Stomach smooth muscle (tissue), 2 donors: ENCODE results near the gene IGF1R.

Experiments used
- H3K27ac ChIP-seq: one replicate; pipeline ENCODE4 v1.7.0; 2013; ENCODE audit warnings: mild to moderate bottlenecking, low read length, inconsistent platforms
- H3K27me3 ChIP-seq, 2 donors: one replicate each; pipeline ENCODE4 v1.7.0; 2013; ENCODE audit warnings: low read length in 2 of 2; ENCODE audit not compliant: insufficient read depth in 2 of 2, control insufficient read depth in 1 of 2
- H3K36me3 ChIP-seq, 2 donors: one replicate each; pipeline ENCODE4 v1.7.0; 2013; ENCODE audit warnings: low read length in 2 of 2; ENCODE audit not compliant: control insufficient read depth in 2 of 2, insufficient read depth in 2 of 2
- H3K4me1 ChIP-seq: one replicate; pipeline ENCODE4 v1.7.0; 2013; ENCODE audit warnings: low read length; ENCODE audit not compliant: control insufficient read depth, insufficient read depth
- H3K4me3 ChIP-seq, 2 donors: one replicate each; pipeline ENCODE4 v1.7.0; 2013; ENCODE audit warnings: low read length in 2 of 2
- H3K9ac ChIP-seq, 2 donors: one replicate each; pipeline ENCODE4 v1.7.0; 2013; ENCODE audit warnings: low read length in 2 of 2, mild to moderate bottlenecking in 1 of 2
- H3K9me3 ChIP-seq, 2 donors: one replicate each; pipeline ENCODE4 v1.7.0; 2013; ENCODE audit warnings: low read length in 2 of 2; ENCODE audit not compliant: control insufficient read depth in 2 of 2
- donor health status: healthy.
- donor health status: Pancreatic carcinoma.

IGF1R gene

DNA sequence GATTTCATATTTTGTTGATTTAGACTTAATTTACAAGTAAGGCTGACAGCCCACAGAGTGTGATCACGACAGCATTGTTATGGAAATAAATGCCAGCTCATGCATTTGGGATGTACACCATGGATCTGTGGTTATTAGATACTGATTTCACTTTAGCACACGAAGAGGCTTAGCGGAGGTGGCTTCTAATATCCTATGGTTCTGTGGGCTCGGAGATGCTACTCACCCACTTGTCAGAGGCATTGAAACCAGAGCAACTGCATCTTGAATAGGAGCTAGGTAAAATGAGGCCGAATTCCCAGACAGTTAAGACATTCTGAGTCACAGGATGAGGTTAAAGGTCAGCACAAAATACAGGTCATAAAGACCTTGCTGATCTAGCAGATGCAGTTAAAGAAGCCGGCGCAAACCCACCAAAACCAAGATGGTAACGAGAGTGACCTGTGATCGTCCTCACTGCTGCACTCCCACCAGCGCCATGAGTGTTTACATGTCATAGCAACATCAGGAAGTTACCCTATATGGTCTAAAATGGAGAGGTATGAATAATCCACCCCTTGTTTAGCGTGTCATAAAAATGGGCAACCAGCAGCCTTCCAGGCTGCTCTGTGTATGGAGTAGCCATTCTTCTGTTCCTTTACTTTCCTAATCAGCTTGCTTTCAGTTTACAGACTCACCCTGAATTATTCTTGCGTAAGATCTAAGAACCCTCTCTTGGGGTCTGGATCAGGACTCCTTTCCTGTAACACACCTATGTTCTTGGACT lies 241.8 kb downstream of the IGF1R start:
- H3K4me3 ChIP-seq: no peak overlapping the region
- H3K4me1 ChIP-seq: peaks cover 15% of the 10 kb centered on the region
- H3K9me3 ChIP-seq: no peaks in the 10 kb centered on the region
- H3K27me3 ChIP-seq: no peaks in the 10 kb centered on the region
- H3K9ac ChIP-seq: no peak overlapping the region
- no peaks in the 10 kb centered on the region for H3K36me3 ChIP-seq
- no peak overlapping the region for H3K27ac ChIP-seq

DNA sequence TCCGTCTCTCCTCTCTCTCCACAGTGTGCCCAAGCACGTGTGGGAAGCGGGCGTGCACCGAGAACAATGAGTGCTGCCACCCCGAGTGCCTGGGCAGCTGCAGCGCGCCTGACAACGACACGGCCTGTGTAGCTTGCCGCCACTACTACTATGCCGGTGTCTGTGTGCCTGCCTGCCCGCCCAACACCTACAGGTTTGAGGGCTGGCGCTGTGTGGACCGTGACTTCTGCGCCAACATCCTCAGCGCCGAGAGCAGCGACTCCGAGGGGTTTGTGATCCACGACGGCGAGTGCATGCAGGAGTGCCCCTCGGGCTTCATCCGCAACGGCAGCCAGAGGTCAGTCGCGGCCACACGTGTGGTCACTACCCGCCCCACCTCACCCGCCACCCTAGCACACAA lies 243.0 kb downstream of the IGF1R start:
- Histone ChIP-seq H3K9me3 (no peaks in the 10 kb centered on the region), H3K36me3 (peaks cover 0 to under 1% of the 10 kb centered on the region in 2 donors), H3K27ac (no peak overlapping the region), H3K27me3 (no peaks in the 10 kb centered on the region), H3K4me1 (peaks cover 15% of the 10 kb centered on the region), H3K4me3 (no peak overlapping the region), H3K9ac (no peak overlapping the region)

DNA sequence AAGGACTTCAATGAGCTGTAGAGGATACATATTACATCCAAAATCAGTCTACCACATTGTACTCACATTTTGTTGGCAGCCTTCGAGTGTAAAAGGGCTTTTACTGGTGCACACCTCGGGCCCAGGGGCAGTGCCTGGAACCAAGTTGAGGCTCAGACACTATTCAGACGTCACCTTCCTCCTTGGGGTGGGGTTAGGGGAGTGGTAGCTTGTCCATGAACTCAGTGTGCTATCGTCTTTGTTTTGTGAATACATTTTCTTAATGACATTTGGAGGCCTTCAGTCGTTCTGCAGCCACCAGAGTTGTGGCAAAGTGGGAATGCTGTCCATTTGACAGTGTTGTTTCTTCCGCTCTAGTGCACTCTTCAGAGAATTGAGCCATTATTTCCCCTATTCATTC lies 245.1 kb downstream of the IGF1R start:
- no peaks in the 10 kb centered on the region for H3K27me3 ChIP-seq
- no peaks in the 10 kb centered on the region for H3K9me3 ChIP-seq
- H3K36me3 ChIP-seq: peaks cover 0 to 2% of the 10 kb centered on the region in 2 donors
- H3K4me1 ChIP-seq: peaks cover 14% of the 10 kb centered on the region
- no peak overlapping the region for H3K27ac ChIP-seq
- no peak overlapping the region for H3K9ac ChIP-seq
- no peak overlapping the region for H3K4me3 ChIP-seq

DNA sequence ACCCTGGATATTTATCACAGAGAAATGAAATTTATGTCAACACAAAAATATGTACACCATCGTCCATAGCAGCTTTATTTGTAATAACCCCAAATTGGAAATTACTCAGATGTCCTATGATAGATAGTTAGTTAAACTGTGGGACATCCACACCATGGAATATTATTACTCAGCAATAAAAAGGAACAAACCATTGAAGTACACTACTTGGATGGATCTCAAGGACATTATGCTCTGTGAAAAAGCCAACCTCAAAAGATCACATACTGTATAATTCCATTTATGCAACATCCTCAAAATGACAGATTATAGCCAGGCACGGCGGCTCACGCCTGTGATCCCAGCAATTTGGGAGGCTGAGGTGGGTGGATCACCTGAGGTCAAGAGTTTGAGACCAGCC lies 246.0 kb downstream of the IGF1R start:
- Histone ChIP-seq H3K36me3 (peaks cover 0 to 3% of the 10 kb centered on the region in 2 donors), H3K27ac (no peak overlapping the region), H3K4me1 (peaks cover 14% of the 10 kb centered on the region), H3K4me3 (no peak overlapping the region), H3K9me3 (no peaks in the 10 kb centered on the region), H3K27me3 (no peaks in the 10 kb centered on the region), H3K9ac (no peak overlapping the region)

DNA sequence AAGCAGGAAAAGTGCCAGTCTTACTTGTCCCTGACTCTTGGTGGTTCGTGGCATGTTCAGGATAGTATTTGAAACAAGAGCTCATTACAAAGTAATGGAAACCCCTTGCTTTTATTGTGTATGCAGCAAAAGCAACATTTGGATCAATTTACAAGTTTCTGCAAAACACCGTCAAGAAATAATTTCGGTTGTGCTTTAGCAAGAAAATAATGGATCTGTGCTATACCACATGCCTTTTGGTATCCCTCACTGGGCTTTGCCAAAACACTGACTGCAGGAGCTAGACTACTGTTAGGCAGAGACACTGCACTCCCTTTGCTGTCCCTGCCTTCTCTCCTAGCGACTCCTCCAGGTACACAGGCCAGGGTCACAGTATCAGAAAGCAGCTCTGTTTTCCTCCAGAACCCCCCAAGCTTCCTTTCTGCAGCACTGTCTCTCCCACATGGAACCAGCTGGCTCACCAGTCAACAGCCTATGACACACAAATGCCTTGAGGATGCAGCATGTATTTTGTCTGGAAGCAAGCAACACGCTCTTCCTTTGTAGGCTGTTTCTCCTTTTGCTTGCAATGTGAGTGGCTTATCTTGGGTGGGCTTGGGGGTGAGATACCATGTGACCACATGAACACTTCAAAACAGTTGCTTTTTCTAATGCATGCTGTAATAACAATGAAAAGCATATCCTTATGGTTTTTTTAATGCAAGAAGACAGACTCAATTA lies 247.8 kb downstream of the IGF1R start:
- H3K4me3 ChIP-seq: no peak overlapping the region

DNA sequence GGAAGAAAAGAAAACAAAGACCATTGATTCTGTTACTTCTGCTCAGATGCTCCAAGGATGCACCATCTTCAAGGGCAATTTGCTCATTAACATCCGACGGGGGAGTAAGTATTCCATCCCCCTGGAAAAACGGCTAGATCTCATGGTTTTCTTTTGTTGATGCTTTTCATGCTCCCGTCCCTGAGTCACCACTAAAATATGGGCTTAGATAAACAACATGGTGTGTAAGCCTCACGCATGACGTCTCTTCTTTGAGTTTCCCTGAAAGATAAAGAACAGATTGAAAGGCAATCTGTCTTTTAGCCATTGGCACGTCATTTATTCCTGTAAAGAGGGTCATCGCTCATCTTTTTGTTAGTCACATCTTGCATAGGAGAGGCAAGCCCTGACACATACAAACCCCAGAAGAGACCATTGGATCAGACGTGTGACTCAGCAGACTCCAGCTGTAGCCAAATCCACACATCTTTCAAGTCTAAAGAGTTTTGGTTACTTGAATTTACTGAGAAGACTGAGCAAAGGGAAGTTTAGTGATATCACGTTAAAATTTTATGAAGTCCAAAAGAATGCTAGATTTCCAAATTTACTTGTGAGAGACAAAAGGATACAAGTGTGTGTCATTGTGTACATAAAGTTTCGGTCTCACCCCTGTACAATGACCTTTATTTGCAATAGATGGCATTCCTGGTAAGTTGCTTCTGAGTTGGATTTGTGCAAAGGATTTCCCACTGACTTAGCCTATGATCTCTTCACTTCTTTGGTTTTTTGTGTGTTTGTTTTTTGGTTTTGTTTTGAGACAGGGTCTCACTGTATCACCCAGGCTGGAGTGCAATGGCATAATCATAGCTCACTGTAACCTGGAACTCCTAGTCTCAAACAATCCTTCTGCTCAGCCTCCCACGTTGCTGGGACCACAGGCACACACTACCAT lies 248.7 kb downstream of the IGF1R start:
- Histone ChIP-seq H3K4me1 (peaks cover 11% of the 10 kb centered on the region), H3K36me3 (peaks cover 0 to 15% of the 10 kb centered on the region in 2 donors), H3K9ac (peak overlapping the region in 1 of 2 donors; percentile 11), H3K27me3 (no peaks in the 10 kb centered on the region), H3K27ac (peak overlapping the region; percentile 42), H3K4me3 (no peak overlapping the region), H3K9me3 (no peaks in the 10 kb centered on the region)

More for the DNA sequence above, 247.8 kb downstream of the IGF1R start:
- H3K9ac ChIP-seq: no peak overlapping the region
- peak overlapping the region; percentile 4 for H3K27ac ChIP-seq
- peaks cover 0 to 12% of the 10 kb centered on the region in 2 donors for H3K36me3 ChIP-seq
- no peaks in the 10 kb centered on the region for H3K27me3 ChIP-seq
- H3K4me1 ChIP-seq: peaks cover 11% of the 10 kb centered on the region
- no peaks in the 10 kb centered on the region for H3K9me3 ChIP-seq

DNA sequence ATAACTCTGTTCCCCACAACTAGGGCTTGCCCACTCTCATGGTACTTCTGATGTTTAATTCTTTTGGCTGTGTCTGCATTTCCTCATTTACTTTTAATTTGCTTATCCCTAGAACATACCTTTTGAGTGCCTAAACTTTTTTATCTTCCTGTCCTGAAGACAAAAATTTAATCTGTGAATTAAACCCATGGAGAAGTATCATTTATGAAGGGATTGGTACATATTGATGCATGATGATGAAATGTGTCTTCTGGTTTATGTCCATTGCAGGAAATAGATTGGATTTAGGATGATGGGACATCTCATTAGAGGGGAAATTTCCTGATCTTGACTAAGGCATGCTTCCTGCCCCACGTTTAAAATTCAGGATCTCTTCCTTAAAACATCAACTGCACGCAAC lies 249.8 kb downstream of the IGF1R start:
- Histone ChIP-seq H3K9me3 (no peaks in the 10 kb centered on the region), H3K27me3 (no peaks in the 10 kb centered on the region), H3K4me1 (peaks cover 11% of the 10 kb centered on the region), H3K4me3 (no peak overlapping the region), H3K27ac (no peak overlapping the region), H3K9ac (no peak overlapping the region), H3K36me3 (peaks cover 0 to 15% of the 10 kb centered on the region in 2 donors)

DNA sequence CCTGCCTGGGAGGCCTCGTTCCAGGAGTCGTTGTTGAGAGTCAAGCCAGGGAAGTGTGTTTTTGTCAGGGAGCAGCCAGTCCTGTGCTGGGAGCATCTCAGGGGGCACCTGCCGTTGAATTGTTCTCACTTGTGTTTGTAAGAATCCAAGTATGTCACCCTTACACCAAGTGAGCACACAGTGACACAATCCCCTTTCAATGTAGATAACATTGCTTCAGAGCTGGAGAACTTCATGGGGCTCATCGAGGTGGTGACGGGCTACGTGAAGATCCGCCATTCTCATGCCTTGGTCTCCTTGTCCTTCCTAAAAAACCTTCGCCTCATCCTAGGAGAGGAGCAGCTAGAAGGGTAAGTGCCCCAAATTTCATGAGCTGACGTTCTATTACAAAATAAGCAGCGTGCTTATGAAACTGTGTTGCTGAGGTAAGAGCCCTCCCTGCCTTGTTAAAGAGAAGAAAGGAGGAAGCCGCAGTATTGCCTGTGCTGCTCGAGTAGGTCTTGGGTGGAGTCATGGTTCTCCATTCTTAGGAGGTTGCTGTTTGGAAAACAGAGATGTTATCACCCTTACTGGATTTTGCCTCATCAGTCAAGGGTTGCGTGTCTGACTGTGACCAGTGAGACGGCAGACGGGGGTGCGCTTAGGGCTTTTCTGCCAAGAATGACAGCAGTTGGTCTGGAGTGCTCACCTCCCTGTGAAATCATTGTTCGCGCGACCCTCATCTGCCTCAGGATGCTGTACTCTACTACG lies 251.1 kb downstream of the IGF1R start:
- no peak overlapping the region for H3K27ac ChIP-seq
- H3K4me1 ChIP-seq: peaks cover 14% of the 10 kb centered on the region
- no peak overlapping the region for H3K4me3 ChIP-seq
- H3K9ac ChIP-seq: no peak overlapping the region
- no peaks in the 10 kb centered on the region for H3K27me3 ChIP-seq
- peaks cover 0 to 16% of the 10 kb centered on the region in 2 donors for H3K36me3 ChIP-seq
- H3K9me3 ChIP-seq: no peaks in the 10 kb centered on the region

DNA sequence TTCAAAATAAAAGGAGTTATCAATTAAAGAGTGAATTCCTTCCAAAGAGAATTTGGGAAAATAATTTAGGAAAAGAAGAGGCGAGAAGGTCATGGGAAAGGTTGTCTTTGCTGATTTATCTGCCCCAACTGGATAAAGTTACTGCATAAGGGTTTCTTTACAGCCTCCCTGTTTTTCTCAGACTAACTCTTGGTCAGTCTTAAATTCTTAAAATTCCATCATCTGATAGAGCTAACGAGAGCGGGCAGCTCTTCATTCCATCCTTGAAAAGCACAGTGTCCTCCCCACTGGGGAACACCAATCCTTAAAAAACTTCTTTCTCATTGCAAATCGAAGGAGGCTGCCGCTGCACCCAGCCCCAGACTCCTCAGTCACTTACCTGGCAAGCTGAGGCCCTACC lies 252.0 kb downstream of the IGF1R start:
- H3K9me3 ChIP-seq: no peaks in the 10 kb centered on the region
- no peaks in the 10 kb centered on the region for H3K27me3 ChIP-seq
- no peak overlapping the region for H3K4me3 ChIP-seq
- peaks cover 17% of the 10 kb centered on the region for H3K4me1 ChIP-seq
- H3K27ac ChIP-seq: no peak overlapping the region
- peaks cover 0 to 16% of the 10 kb centered on the region in 2 donors for H3K36me3 ChIP-seq
- H3K9ac ChIP-seq: no peak overlapping the region
